Amniotic epithelial cell (primary cell): Measurements from ENCODE around the gene HBG2.
"Not testable (repeated sequence)": the region's sequence is repeated elsewhere in the genome, so short reads cannot be mapped to it uniquely, and the experiment has no call there.

Experiments used
- DNase-seq: peaks from one replicate; pipeline ENCODE4 v3.0.0-alpha.2; 2010; ENCODE audit warnings: low read depth

Gene HBG2

GRCh38 chr11:5249807-5250396 lies 4.7 kb downstream of the HBG2 start, which contains the start of gene HBG1:
Gene HBG1 (minus strand): TSS chr11:5249857. CDS start chr11:5249804, 53 bp downstream.
- DNase-seq = not testable (repeated sequence)

GRCh38 chr11:5248498-5248897 lies 6.1 kb downstream of the HBG2 start:
- not testable (repeated sequence) for DNase-seq

GRCh38 chr11:5247472-5248192 lies 6.9 kb downstream of the HBG2 start:
- DNase-seq = peak; percentile 33

- peak; percentile 50 for DNase-seq
Measured at GRCh38 chr11:5246772-5247471, 7.7 kb downstream of the HBG2 start.

GRCh38 chr11:5245155-5245554 lies 9.4 kb downstream of the HBG2 start:
- DNase-seq = no peak

- DNase-seq = no peak
Measured at GRCh38 chr11:5243816-5244180, 10.8 kb downstream of the HBG2 start.

GRCh38 chr11:5242933-5243815 lies 11.4 kb downstream of the HBG2 start:
- DNase-seq = peak; percentile 16

GRCh38 chr11:5242208-5242607 lies 12.4 kb downstream of the HBG2 start:
- DNase-seq = no peak

- no peak for DNase-seq
Measured at GRCh38 chr11:5241458-5241857, 13.1 kb downstream of the HBG2 start.

- DNase-seq = no peak
Measured at GRCh38 chr11:5240458-5240857, 14.1 kb downstream of the HBG2 start.

GRCh38 chr11:5240056-5240455 lies 14.5 kb downstream of the HBG2 start:
- no peak for DNase-seq

GRCh38 chr11:5239046-5239445 lies 15.5 kb downstream of the HBG2 start:
- no peak for DNase-seq

- DNase-seq = no peak
Measured at GRCh38 chr11:5238486-5238885, 16.1 kb downstream of the HBG2 start.

GRCh38 chr11:5237420-5237819 lies 17.2 kb downstream of the HBG2 start:
- DNase-seq = no peak

- no peak for DNase-seq
Measured at GRCh38 chr11:5235364-5236095, 19.1 kb downstream of the HBG2 start.

GRCh38 chr11:5234381-5234834 lies 20.2 kb downstream of the HBG2 start, which contains the start of gene HBD:
Gene HBD (minus strand): TSS chr11:5234483. CDS start chr11:5234433, 50 bp downstream.
- peak; percentile 85 for DNase-seq

- DNase-seq = no peak
Measured at GRCh38 chr11:5233307-5233706, 21.3 kb downstream of the HBG2 start.

- no peak for DNase-seq
Measured at GRCh38 chr11:5232821-5233220, 21.8 kb downstream of the HBG2 start.

GRCh38 chr11:5232176-5232575 lies 22.4 kb downstream of the HBG2 start:
- DNase-seq = peak; percentile 31

- no peak for DNase-seq
Measured at GRCh38 chr11:5231111-5231510, 23.5 kb downstream of the HBG2 start.

- no peak for DNase-seq
Measured at GRCh38 chr11:5230266-5230665, 24.3 kb downstream of the HBG2 start.
